ENCODE results near the gene FER1L5.

Gene FER1L5

GRCh38 chr2:96680561-96681141 is 38.1 kb downstream of the FER1L5 start:
- DNase-seq (ENCODE audit: low read depth, low spot score) = no peak

- DNase-seq (ENCODE audit: low read depth, low spot score) = no peak
Measured at GRCh38 chr2:96681540-96681939, 39.0 kb downstream of the FER1L5 start.

- DNase-seq (ENCODE audit: low read depth, low spot score) = no peak
Measured at GRCh38 chr2:96683307-96683706, 40.7 kb downstream of the FER1L5 start.

GRCh38 chr2:96683972-96684820 is 41.6 kb downstream of the FER1L5 start:
- DNase-seq (ENCODE audit: low read depth, low spot score) = no peak

GRCh38 chr2:96684883-96685576 is 42.5 kb downstream of the FER1L5 start:
- DNase-seq (ENCODE audit: low read depth, low spot score) = no peak

- peak; percentile 33 for DNase-seq (ENCODE audit: low read depth, low spot score)
Measured at GRCh38 chr2:96685577-96686459, 43.3 kb downstream of the FER1L5 start.

GRCh38 chr2:96687266-96687665 is 44.7 kb downstream of the FER1L5 start:
- DNase-seq (ENCODE audit: low read depth, low spot score) = no peak

- no peak for DNase-seq (ENCODE audit: low read depth, low spot score)
Measured at GRCh38 chr2:96687711-96688640, 45.4 kb downstream of the FER1L5 start.

GRCh38 chr2:96688649-96689430 is 46.3 kb downstream of the FER1L5 start:
- DNase-seq (ENCODE audit: low read depth, low spot score) = no peak

GRCh38 chr2:96689431-96689991 is 46.9 kb downstream of the FER1L5 start:
- no peak for DNase-seq (ENCODE audit: low read depth, low spot score)

GRCh38 chr2:96690306-96691021 is 47.9 kb downstream of the FER1L5 start:
- DNase-seq (ENCODE audit: low read depth, low spot score) = no peak

- no peak for DNase-seq (ENCODE audit: low read depth, low spot score)
Measured at GRCh38 chr2:96691022-96691612, 48.6 kb downstream of the FER1L5 start.

GRCh38 chr2:96692094-96692971 is 49.8 kb downstream of the FER1L5 start:
- no peak for DNase-seq (ENCODE audit: low read depth, low spot score)

GRCh38 chr2:96693286-96694200 is 51.0 kb downstream of the FER1L5 start:
- no peak for DNase-seq (ENCODE audit: low read depth, low spot score)

GRCh38 chr2:96694279-96694678 is 51.7 kb downstream of the FER1L5 start:
- DNase-seq (ENCODE audit: low read depth, low spot score) = no peak

GRCh38 chr2:96694816-96695455 is 52.4 kb downstream of the FER1L5 start:
- no peak for DNase-seq (ENCODE audit: low read depth, low spot score)

Data from smooth muscle cell of the brain vasculature (primary cell).